Parathyroid adenoma (tissue), 2 donors: ENCODE data around the gene EXOC7.

Source experiments
- H2AFZ ChIP-seq: fragments of 300-600 bp; sonication (generic); one replicate; pipeline ENCODE4 v1.7.0; 2017; ENCODE audit warnings: antibody characterized with exemption, mild to moderate bottlenecking
- H3K27ac ChIP-seq: fragments of 300-600 bp; sonication (generic); one replicate; pipeline ENCODE4 v1.7.0; 2017
- H3K27me3 ChIP-seq: fragments of 300-600 bp; sonication (generic); one replicate; pipeline ENCODE4 v1.7.0; 2017; ENCODE audit warnings: low read length; ENCODE audit not compliant: control insufficient read depth, insufficient read depth
- H3K36me3 ChIP-seq: fragments of 300-600 bp; sonication (generic); one replicate; pipeline ENCODE4 v1.7.0; 2017; ENCODE audit warnings: low read length; ENCODE audit not compliant: control insufficient read depth, insufficient read depth
- H3K4me1 ChIP-seq: fragments of 300-600 bp; sonication (generic); one replicate; pipeline ENCODE4 v1.7.0; 2017; ENCODE audit warnings: control low read depth
- H3K4me2 ChIP-seq: fragments of 300-600 bp; sonication (generic); one replicate; pipeline ENCODE4 v1.7.0; 2017; ENCODE audit warnings: low read length
- H3K4me3 ChIP-seq: fragments of 300-600 bp; sonication (generic); one replicate; pipeline ENCODE4 v1.7.0; 2017; ENCODE audit warnings: low read depth, low read length
- H3K79me2 ChIP-seq: fragments of 300-600 bp; sonication (generic); one replicate; pipeline ENCODE4 v1.7.0; 2017; ENCODE audit warnings: control low read depth
- H3K9ac ChIP-seq: fragments of 300-600 bp; sonication (generic); one replicate; pipeline ENCODE4 v1.7.0; 2017; ENCODE audit warnings: mild to moderate bottlenecking
- H3K9me3 ChIP-seq: fragments of 300-600 bp; sonication (generic); one replicate; pipeline ENCODE4 v1.7.0; 2017; ENCODE audit warnings: low read length; ENCODE audit not compliant: control insufficient read depth
- CTCF ChIP-seq: fragments of 300-600 bp; sonication (generic); IDR thresholded peaks from one replicate; pipeline ENCODE4 v1.7.0; 2017; ENCODE audit warnings: antibody characterized with exemption, mild to moderate bottlenecking
- donor health status: primary hyperparathyroidism.

Gene EXOC7

GRCh38 chr17:76131051-76131691 lies 27.6 kb upstream of the EXOC7 start:
- Histone ChIP-seq H3K36me3 (no peaks in the 10 kb centered on the region), H3K4me2 (no peak overlapping the region), H3K27ac (no peak overlapping the region), H3K27me3 (no peaks in the 10 kb centered on the region), H2AFZ (no peak overlapping the region), H3K79me2 (no peaks in the 10 kb centered on the region), H3K4me1 (no peaks in the 10 kb centered on the region), H3K9ac (no peak overlapping the region), H3K4me3 (no peak overlapping the region), H3K9me3 (no peaks in the 10 kb centered on the region)
- TF ChIP-seq CTCF: no peak

GRCh38 chr17:76130473-76130872 lies 26.9 kb upstream of the EXOC7 start:
- Histone ChIP-seq H3K4me2 (no peak overlapping the region), H3K36me3 (no peaks in the 10 kb centered on the region), H3K27me3 (no peaks in the 10 kb centered on the region), H3K9me3 (no peaks in the 10 kb centered on the region), H3K4me1 (no peaks in the 10 kb centered on the region), H3K9ac (no peak overlapping the region), H3K79me2 (no peaks in the 10 kb centered on the region), H2AFZ (no peak overlapping the region), H3K4me3 (no peak overlapping the region), H3K27ac (no peak overlapping the region)
- no peak for TF ChIP-seq CTCF

DNA sequence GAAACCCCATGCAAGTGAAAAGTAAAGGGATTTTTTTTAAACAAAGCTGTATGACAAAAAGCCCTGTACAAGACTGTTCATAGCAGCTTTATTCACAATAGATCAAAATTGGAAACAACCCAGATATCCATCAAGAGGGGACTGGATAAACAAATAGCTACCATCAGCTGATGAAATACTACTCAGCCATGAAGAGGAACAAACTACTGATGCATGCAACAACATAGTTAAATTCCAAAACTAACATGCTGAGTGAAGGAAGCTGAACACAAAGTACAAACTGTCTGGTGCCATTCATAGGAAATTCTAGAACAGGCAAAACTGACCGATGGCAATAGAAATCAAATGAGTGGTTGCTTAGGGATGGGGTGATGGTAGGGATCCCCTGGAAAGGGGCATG lies 22.3 kb upstream of the EXOC7 start:
- Histone ChIP-seq H2AFZ (no peak overlapping the region), H3K4me1 (no peaks in the 10 kb centered on the region), H3K9me3 (no peaks in the 10 kb centered on the region), H3K9ac (no peak overlapping the region), H3K4me3 (no peak overlapping the region), H3K4me2 (no peak overlapping the region), H3K27me3 (no peaks in the 10 kb centered on the region), H3K36me3 (no peaks in the 10 kb centered on the region), H3K79me2 (no peaks in the 10 kb centered on the region), H3K27ac (no peak overlapping the region)
- no peak for TF ChIP-seq CTCF

- H3K9me3 ChIP-seq: no peaks in the 10 kb centered on the region
- H3K27me3 ChIP-seq: no peaks in the 10 kb centered on the region
- no peak overlapping the region for H3K9ac ChIP-seq
- H3K4me2 ChIP-seq: no peak overlapping the region
- H3K4me3 ChIP-seq: no peak overlapping the region
- H2AFZ ChIP-seq: no peak overlapping the region
- no peaks in the 10 kb centered on the region for H3K36me3 ChIP-seq
- no peaks in the 10 kb centered on the region for H3K4me1 ChIP-seq
- no peak for TF ChIP-seq CTCF
- H3K27ac ChIP-seq: no peak overlapping the region
- H3K79me2 ChIP-seq: no peaks in the 10 kb centered on the region
Measured at GRCh38 chr17:76125391-76125675, 21.7 kb upstream of the EXOC7 start.

- H3K4me1 ChIP-seq: no peaks in the 10 kb centered on the region
- H2AFZ ChIP-seq: no peak overlapping the region
- no peak overlapping the region for H3K9ac ChIP-seq
- H3K27me3 ChIP-seq: no peaks in the 10 kb centered on the region
- no peak overlapping the region for H3K4me3 ChIP-seq
- H3K4me2 ChIP-seq: no peak overlapping the region
- H3K27ac ChIP-seq: no peak overlapping the region
- no peaks in the 10 kb centered on the region for H3K79me2 ChIP-seq
- no peaks in the 10 kb centered on the region for H3K9me3 ChIP-seq
- no peaks in the 10 kb centered on the region for H3K36me3 ChIP-seq
- TF ChIP-seq CTCF: no peak
Measured at GRCh38 chr17:76124582-76125390, 21.2 kb upstream of the EXOC7 start.
